Stimulated activated naive CD8-positive, alpha-beta T cell treated with anti-CD3 and anti-CD28 coated beads, Interleukin-15, Interleukin-2, amounts not matched to agents 100 ng/mL and 50 ng/mL, for 24 hours (primary cell): Measurements from ENCODE around the gene TMCO2.
A peak's percentile ranks its signal among the peaks of the same experiment; 100 is the strongest.

ENCODE experiments used
- H3K27ac Mint-ChIP-seq: one replicate; pipeline ENCODE4 v1.8.0; 2021; ENCODE audit warnings: mild to moderate bottlenecking, mixed read lengths
- H3K27me3 Mint-ChIP-seq: one replicate; pipeline ENCODE4 v1.8.0; 2021; ENCODE audit warnings: mixed read lengths
- H3K36me3 Mint-ChIP-seq: one replicate; pipeline ENCODE4 v1.8.0; 2021; ENCODE audit warnings: low read depth, mixed read lengths
- H3K4me1 Mint-ChIP-seq: one replicate; pipeline ENCODE4 v1.8.0; 2021; ENCODE audit warnings: low read depth, mixed read lengths
- H3K4me3 Mint-ChIP-seq: one replicate; pipeline ENCODE4 v1.8.0; 2021; ENCODE audit warnings: mild to moderate bottlenecking, mixed read lengths
- H3K9me3 Mint-ChIP-seq: one replicate; pipeline ENCODE4 v1.8.0; 2021; ENCODE audit warnings: mixed read lengths

TMCO2 gene

DNA sequence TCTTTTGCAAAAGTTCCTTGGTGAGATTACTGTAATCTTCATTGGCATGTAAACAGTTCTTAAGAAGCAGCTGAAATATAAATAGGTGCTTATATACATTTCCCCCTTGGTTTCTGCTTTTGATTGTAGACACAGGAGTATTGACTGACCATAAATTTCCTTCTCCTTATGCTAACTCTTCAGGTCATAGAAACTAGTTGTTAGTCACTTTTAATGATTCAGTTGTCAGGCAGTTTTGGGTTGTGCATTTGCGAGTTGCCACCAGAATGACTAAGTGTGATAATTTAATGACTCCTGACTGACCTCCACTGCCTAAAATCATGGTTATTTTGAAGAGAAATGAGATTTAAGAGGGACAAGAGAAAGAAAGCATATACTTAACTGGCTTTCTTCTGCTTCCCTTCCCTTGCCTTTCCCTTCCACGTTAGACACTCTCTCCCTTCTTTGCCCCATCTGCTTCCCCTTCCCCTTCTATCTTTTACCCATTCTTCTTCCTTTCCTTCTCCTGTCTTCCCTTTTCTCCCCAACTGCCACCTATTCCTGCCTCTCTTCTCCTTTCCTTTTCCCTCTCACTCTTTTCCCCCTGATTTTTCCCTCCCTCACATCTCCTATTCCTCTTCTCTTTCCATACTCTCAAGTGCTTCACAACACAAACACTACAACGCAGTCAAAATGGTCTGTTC, 22.6 kb downstream of the TMCO2 start:
- Mint-ChIP-seq H3K9me3 (no peaks in the 10 kb centered on the region), H3K4me1 (peaks cover 38% of the 10 kb centered on the region), H3K4me3 (peak overlapping the region; percentile 41), H3K36me3 (peaks cover 75% of the 10 kb centered on the region), H3K27me3 (no peaks in the 10 kb centered on the region), H3K27ac (peak overlapping the region; percentile 94)

DNA sequence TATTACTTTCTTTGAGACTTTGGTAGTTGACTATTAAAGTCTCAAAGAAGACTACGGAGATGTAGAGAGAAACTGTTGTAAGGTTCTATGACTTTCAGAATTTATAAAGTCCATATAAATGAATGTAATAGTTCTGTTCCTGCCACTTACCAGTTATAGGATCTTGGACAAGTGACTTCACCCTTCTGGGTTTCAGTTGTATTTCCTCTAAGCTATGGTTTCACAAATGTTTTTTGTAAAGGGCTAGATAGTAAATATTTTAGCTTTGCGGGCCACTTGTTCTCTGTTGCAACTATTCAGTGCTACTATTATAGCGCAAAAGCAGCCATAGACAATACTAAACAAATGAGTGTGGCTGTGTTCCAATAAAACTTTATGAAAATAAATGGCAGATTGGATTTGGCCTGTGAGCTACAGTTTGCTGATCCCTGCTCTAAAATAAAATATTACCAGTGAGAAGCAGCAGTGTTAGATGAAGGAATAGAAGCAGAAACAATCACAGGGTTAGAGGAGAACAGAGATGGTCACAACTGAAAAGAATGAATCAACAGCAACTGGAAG, 25.0 kb downstream of the TMCO2 start:
- Mint-ChIP-seq H3K27ac (no peak overlapping the region), H3K27me3 (no peaks in the 10 kb centered on the region), H3K4me3 (no peak overlapping the region), H3K9me3 (no peaks in the 10 kb centered on the region), H3K4me1 (peaks cover 22% of the 10 kb centered on the region), H3K36me3 (peaks cover 68% of the 10 kb centered on the region)

DNA sequence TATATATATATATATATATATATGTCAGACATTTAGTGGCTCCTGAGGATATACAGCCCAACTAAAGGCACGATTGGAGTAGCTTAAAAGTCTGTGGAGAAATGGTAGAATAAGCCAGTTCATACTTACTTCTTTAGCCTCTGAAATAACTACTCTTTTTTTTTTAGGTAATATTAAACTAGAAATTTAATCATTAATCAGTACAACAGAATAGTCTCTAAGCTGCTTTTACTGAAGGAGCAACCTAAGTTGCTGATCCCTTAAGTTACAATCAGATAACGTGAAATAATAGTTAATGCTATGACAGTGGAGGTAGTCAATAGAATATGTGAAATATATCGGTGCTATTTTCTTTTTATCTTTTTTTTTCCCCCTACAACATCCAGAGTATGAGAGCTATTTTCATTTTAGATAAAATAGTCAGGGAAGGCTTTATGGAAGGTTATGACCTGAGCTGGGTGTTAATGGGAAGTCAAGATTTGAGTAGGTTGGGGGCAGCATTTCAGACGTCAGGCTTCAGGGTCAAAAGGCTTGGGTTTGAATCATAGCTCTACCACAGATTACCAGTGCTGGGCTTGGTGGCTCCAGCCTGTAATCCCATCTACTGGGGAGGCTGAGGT, 25.9 kb downstream of the TMCO2 start:
- Mint-ChIP-seq H3K9me3 (no peaks in the 10 kb centered on the region), H3K27ac (no peak overlapping the region), H3K4me1 (peaks cover 22% of the 10 kb centered on the region), H3K27me3 (no peaks in the 10 kb centered on the region), H3K36me3 (peaks cover 60% of the 10 kb centered on the region), H3K4me3 (no peak overlapping the region)

GRCh38 chr1:40274331-40274730, 26.6 kb downstream of the TMCO2 start:
- Mint-ChIP-seq H3K9me3 (no peaks in the 10 kb centered on the region), H3K27ac (no peak overlapping the region), H3K27me3 (no peaks in the 10 kb centered on the region), H3K36me3 (peaks cover 64% of the 10 kb centered on the region), H3K4me3 (no peak overlapping the region), H3K4me1 (peaks cover 22% of the 10 kb centered on the region)

DNA sequence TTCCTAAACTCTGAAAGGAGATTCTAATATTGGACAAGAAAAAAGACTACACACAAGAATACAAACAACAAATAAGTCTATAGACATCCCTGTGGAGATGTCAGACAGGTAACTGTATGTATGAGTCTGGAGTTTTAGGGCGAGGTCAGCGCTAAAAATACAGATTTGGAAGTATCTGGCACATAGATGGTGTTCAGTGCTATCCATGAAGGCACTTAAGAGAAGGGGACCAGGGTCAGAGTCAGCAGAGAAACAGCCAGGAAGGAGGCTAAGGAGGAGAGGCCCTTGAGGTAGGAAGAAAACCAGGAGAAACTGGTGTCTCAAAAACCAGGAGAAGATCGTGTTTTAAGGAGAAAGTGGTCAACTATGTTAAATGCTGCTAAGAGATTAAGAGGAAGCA, 28.4 kb downstream of the TMCO2 start:
- no peaks in the 10 kb centered on the region for H3K27me3 Mint-ChIP-seq
- peaks cover 60% of the 10 kb centered on the region for H3K36me3 Mint-ChIP-seq
- H3K9me3 Mint-ChIP-seq, result no peaks in the 10 kb centered on the region
- H3K4me1 Mint-ChIP-seq, result peaks cover 8% of the 10 kb centered on the region
- H3K4me3 Mint-ChIP-seq, result no peak overlapping the region
- no peak overlapping the region for H3K27ac Mint-ChIP-seq

DNA sequence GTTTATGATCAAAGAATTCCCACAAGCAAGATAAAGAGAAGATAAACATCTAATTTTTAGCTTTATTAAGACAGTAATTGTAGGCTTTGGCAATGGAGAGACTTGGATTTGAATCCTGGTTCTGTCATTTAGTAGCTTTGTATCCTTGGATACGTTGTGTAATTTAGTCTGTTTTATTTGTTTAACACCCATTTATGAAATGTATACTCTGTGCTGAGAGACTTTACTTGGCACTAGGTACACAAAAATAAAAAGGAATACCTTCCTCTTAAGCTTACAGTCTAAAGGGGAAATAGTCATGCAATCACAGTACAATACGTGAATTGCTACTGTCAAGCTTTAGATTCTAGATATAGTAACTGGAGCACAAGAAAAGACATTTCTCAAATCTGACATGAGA, 34.1 kb downstream of the TMCO2 start:
- no peaks in the 10 kb centered on the region for H3K27me3 Mint-ChIP-seq

DNA sequence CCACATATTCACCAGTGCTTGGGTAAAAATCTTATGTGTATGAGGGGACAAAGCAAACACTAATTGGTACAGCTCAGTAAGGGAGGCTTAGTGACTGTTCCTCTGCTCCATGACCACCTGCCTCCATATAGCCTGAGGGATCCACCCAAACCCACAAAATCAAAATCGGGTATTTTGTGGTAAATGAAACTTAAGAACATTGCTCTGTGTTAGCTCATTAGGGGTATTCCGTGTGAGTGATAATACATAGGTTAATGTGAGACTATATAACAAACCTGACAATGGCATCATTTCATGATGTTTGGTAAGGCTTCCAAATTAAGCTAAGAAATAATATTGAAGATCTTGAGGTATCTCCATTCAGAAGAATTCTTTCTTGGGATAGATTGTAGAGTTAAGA, 43.6 kb downstream of the TMCO2 start:
- H3K27me3 Mint-ChIP-seq, result no peaks in the 10 kb centered on the region
- H3K36me3 Mint-ChIP-seq, result peaks cover 68% of the 10 kb centered on the region
- no peak overlapping the region for H3K4me3 Mint-ChIP-seq
- H3K4me1 Mint-ChIP-seq, result no peaks in the 10 kb centered on the region
- no peak overlapping the region for H3K27ac Mint-ChIP-seq
- H3K9me3 Mint-ChIP-seq, result no peaks in the 10 kb centered on the region

More for the DNA sequence above, 34.1 kb downstream of the TMCO2 start:
- Mint-ChIP-seq H3K36me3 (peaks cover 54% of the 10 kb centered on the region), H3K4me3 (no peak overlapping the region), H3K27ac (no peak overlapping the region), H3K9me3 (no peaks in the 10 kb centered on the region), H3K4me1 (no peaks in the 10 kb centered on the region)

GRCh38 chr1:40299366-40300248, 51.9 kb downstream of the TMCO2 start:
- Mint-ChIP-seq H3K27me3 (no peaks in the 10 kb centered on the region), H3K4me1 (no peaks in the 10 kb centered on the region), H3K4me3 (no peak overlapping the region), H3K9me3 (no peaks in the 10 kb centered on the region), H3K27ac (no peak overlapping the region), H3K36me3 (peaks cover 5% of the 10 kb centered on the region)

DNA sequence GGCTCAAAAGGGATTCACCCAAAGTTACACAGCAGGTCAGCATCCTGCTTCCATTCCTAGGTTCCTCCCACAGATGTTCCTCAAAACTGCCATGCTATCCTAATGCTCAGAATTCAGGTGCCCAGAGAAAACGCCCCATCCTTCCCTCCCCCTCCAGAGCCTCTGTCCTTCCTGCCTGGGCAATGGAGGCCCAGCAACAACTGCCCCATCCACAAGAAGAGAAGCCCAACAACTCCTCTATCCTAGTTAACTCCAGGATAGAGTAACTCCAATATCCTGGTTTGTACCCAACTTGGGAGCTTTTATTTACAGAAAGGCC, 52.5 kb downstream of the TMCO2 start:
- H3K27ac Mint-ChIP-seq, result no peak overlapping the region
- H3K36me3 Mint-ChIP-seq, result peaks cover 5% of the 10 kb centered on the region
- no peaks in the 10 kb centered on the region for H3K9me3 Mint-ChIP-seq
- H3K27me3 Mint-ChIP-seq, result no peaks in the 10 kb centered on the region
- no peaks in the 10 kb centered on the region for H3K4me1 Mint-ChIP-seq
- H3K4me3 Mint-ChIP-seq, result no peak overlapping the region

DNA sequence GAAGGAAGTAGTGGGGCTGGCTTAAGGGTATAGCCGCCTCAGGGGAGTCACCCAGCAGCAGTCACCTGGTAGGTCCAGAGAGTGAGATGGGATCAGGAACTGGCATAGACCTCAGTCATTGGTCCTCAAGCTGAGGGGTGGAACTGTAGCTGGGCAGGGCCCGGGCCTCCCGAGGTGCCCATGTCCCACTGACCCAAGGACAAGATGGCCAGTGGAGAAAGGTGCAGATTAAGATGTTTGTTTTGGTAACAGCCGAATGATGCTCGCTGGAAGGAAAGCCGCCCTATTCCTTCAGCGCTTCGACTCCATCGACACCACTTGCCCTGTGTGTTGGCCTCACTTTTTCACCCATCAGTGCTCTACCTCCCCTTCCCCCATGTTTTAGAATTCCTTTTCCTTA, 52.9 kb downstream of the TMCO2 start:
- H3K36me3 Mint-ChIP-seq, result peaks cover 5% of the 10 kb centered on the region
- no peak overlapping the region for H3K4me3 Mint-ChIP-seq
- H3K27ac Mint-ChIP-seq, result no peak overlapping the region
- H3K27me3 Mint-ChIP-seq, result no peaks in the 10 kb centered on the region
- no peaks in the 10 kb centered on the region for H3K4me1 Mint-ChIP-seq
- H3K9me3 Mint-ChIP-seq, result no peaks in the 10 kb centered on the region

GRCh38 chr1:40301066-40301465, 53.3 kb downstream of the TMCO2 start:
- Mint-ChIP-seq H3K9me3 (no peaks in the 10 kb centered on the region), H3K36me3 (peaks cover 2% of the 10 kb centered on the region), H3K4me1 (no peaks in the 10 kb centered on the region), H3K27ac (no peak overlapping the region), H3K27me3 (no peaks in the 10 kb centered on the region), H3K4me3 (no peak overlapping the region)
